Bronchial smooth muscle cell (primary cell): ENCODE results near the gene FSIP1. TPM values are rescaled to one million over a fixed set of nuclear protein-coding genes. Genes with fewer than 3 reads are reported as not detected.

Experiments
- total RNA-seq: library from RNA; depleted of rRNA; stranded (reverse); fragments of >200 nt; gene quantifications from 2 replicates; pipeline ENCODE4 v1.2.1, GENCODE V29; 2014

The FSIP1 gene
- total RNA-seq, result 1.5 and 2.5 TPM in 2 replicates

GRCh38 chr15:39782441-39783138 is at the start of gene FSIP1:
FSIP1 (minus strand) TSS chr15:39782841; CDS start chr15:39776524, 6,317 bp downstream.

GRCh38 chr15:39580485-39581241 is 202.0 kb downstream of the FSIP1 start, which contains the start of gene THBS1:
THBS1 (plus strand) TSS chr15:39581079; CDS start chr15:39581858, 779 bp downstream.

Other genes with a start within 250 kb of the FSIP1 start
- gene THBS1, start 201.8 kb downstream of the FSIP1 start, total RNA-seq, result 703 and 791 TPM in 2 replicates
- 37.4 and 58.8 TPM in 2 replicates for gene GPR176, start 137.4 kb upstream of the FSIP1 start, total RNA-seq
- gene EIF2AK4, start 151.3 kb upstream of the FSIP1 start, total RNA-seq, result 36.4 and 44.3 TPM in 2 replicates